OCI-LY3 (cell line): ENCODE results near the gene IL22RA2.

ENCODE experiments used
- CTCF ChIP-seq: fragments of 200-600, 300-600 bp; sonication (generic); IDR thresholded peaks from 2 replicates; pipeline ENCODE4 v1.5.1; 2014; ENCODE audit warnings: antibody characterized with exemption, low read length, low read depth
- EZH2phosphoT487 ChIP-seq: fragments of 200-600 bp; shearing (Covaris generic); IDR thresholded peaks from 2 replicates; pipeline ENCODE4 v1.6.1; 2018; ENCODE audit warnings: antibody characterized with exemption, mixed run types, low read depth

- no peak for TF ChIP-seq CTCF
- TF ChIP-seq EZH2phosphoT487 = no peak
These were observed 44.5 kb upstream of the IL22RA2 start for GRCh38 chr6:137217801-137218472.
